Testis (tissue), 3 donors: ENCODE data around the gene SPANXN4. TPM values are rescaled to one million over a fixed set of nuclear protein-coding genes. Genes with fewer than 3 reads are reported as not detected.

Experiments used
- DNase-seq: peaks from one replicate; pipeline ENCODE4 v3.0.0-alpha.2; 2019
- H3K27ac ChIP-seq, 2 donors: fragments of 200-600 bp; sonication (generic); one replicate each; pipeline ENCODE4 v1.5.1; 2019
- H3K27me3 ChIP-seq: fragments of 200-600 bp; sonication (generic); one replicate; pipeline ENCODE4 v1.5.1; 2019
- H3K36me3 ChIP-seq: fragments of 200-600 bp; sonication (generic); one replicate; pipeline ENCODE4 v1.5.1; 2017; ENCODE audit warnings: low read depth; ENCODE audit errors: missing control alignments
- H3K4me1 ChIP-seq: fragments of 200-600 bp; sonication (generic); one replicate; pipeline ENCODE4 v1.5.1; 2019
- H3K4me3 ChIP-seq, 2 donors: fragments of 200-600 bp; sonication (generic); one replicate each; pipeline ENCODE4 v1.5.1; 2017 to 2019
- H3K9me3 ChIP-seq: fragments of 200-600 bp; sonication (generic); one replicate; pipeline ENCODE4 v1.5.1; 2017
- CTCF ChIP-seq, 3 experiments: fragments of 450-650 bp in 2 of 3; fragments of 200-600 bp in 1 of 3; sonication (generic) in 1 of 3; IDR thresholded peaks; one replicate each; pipeline ENCODE4 v1.5.1; 2016 to 2019; ENCODE audit warnings: antibody characterized with exemption in 3 of 3, mild to moderate bottlenecking in 2 of 3, moderate library complexity in 1 of 3
- POLR2A ChIP-seq: fragments of 450-650 bp; IDR thresholded peaks from one replicate; pipeline ENCODE4 v1.6.1; 2017; ENCODE audit warnings: antibody characterized with exemption, mild to moderate bottlenecking, moderate library complexity
- WGBS, 2 donors: methylation state at CpG; one replicate each; pipeline ENCODE4 v1.1.5; 2018; 5-methylcytosine and 5-hydroxymethylcytosine counted together
- intact Hi-C: fragments of 100-400 bp; cut with DNase I; formaldehyde crosslinking; loops from one replicate; pipeline ENCODE4 v1.15.1; 2023; ENCODE audit warnings: low total_unique reads
- polyA plus RNA-seq: library from polyadenylated mRNA; stranded (reverse); fragments of 350-450 nt; fragmentation: Illumina TruSeq; extraction: RNeasy Lipid Tissue Mini Kit (QIAGEN cat#74804); gene quantifications from one replicate; pipeline ENCODE4 v1.2.3, GENCODE V29; 2014; ENCODE audit warnings: low read depth, low replicate concordance; ENCODE audit not compliant: insufficient read depth
- total RNA-seq, 2 donors: library from RNA; depleted of rRNA; stranded (reverse); fragments of >200 nt; gene quantifications; one replicate each; pipeline ENCODE4 v1.2.3, GENCODE V29; 2016

SPANXN4 gene
- total and polyA plus RNA-seq, 3 donors from 2014 or later: 1.4 to 13.9 (median 9.7) TPM

GRCh38 chrX:143047511-143047910 is 21.8 kb downstream of the SPANXN4 start:
- intact Hi-C loops: no loop called here
- Histone ChIP-seq H3K4me3 (no peak overlapping the region), H3K9me3 (no peaks in the 10 kb centered on the region), H3K4me1 (no peaks in the 10 kb centered on the region), H3K27me3 (no peaks in the 10 kb centered on the region), H3K36me3 (no peaks in the 10 kb centered on the region), H3K27ac (no peak overlapping the region)
- TF ChIP-seq POLR2A: no peak
- TF ChIP-seq CTCF (IDR thresholded peaks at IDR 0.05): no peak
- WGBS, 2 donors: 50 to 88% methylated on average over 2 of the region's 2 CpGs
- no peak for DNase-seq

- no peak overlapping the region for H3K27ac ChIP-seq
- TF ChIP-seq POLR2A (no peak), CTCF (IDR thresholded peaks at IDR 0.05) (no peak)
- intact Hi-C loops: no loop called here
- H3K4me1 ChIP-seq: no peaks in the 10 kb centered on the region
- no peak overlapping the region for H3K4me3 ChIP-seq
- H3K27me3 ChIP-seq: no peaks in the 10 kb centered on the region
- 71 to 100% methylated on average over 2 to 4 of the region's 4 CpGs for WGBS, 2 donors
- H3K9me3 ChIP-seq: no peaks in the 10 kb centered on the region
- H3K36me3 ChIP-seq: no peaks in the 10 kb centered on the region
- DNase-seq: no peak
Measured at GRCh38 chrX:143058120-143058519, 32.4 kb downstream of the SPANXN4 start.

- Histone ChIP-seq H3K36me3 (no peaks in the 10 kb centered on the region), H3K9me3 (no peaks in the 10 kb centered on the region), H3K4me1 (no peaks in the 10 kb centered on the region), H3K27ac (no peak overlapping the region), H3K4me3 (no peak overlapping the region), H3K27me3 (no peaks in the 10 kb centered on the region)
- TF ChIP-seq CTCF (IDR thresholded peaks at IDR 0.05) (no peak), POLR2A (no peak)
- 91 to 93% methylated on average over 3 of the region's 3 CpGs for WGBS, 2 donors
- DNase-seq: no peak
- intact Hi-C loops: no loop called here
Measured at GRCh38 chrX:143081231-143081630, 55.5 kb downstream of the SPANXN4 start.

- TF ChIP-seq POLR2A: no peak
- no peak for TF ChIP-seq CTCF (IDR thresholded peaks at IDR 0.05)
- H3K27me3 ChIP-seq: no peaks in the 10 kb centered on the region
- WGBS, 2 donors: 94 to 95% methylated on average over 2 of the region's 2 CpGs
- H3K4me1 ChIP-seq: no peaks in the 10 kb centered on the region
- no peaks in the 10 kb centered on the region for H3K36me3 ChIP-seq
- intact Hi-C loops: no loop called here
- H3K4me3 ChIP-seq: no peak overlapping the region
- H3K9me3 ChIP-seq: no peaks in the 10 kb centered on the region
- H3K27ac ChIP-seq: no peak overlapping the region
- no peak for DNase-seq
Measured at GRCh38 chrX:143082537-143082936, 56.8 kb downstream of the SPANXN4 start.
